HepG2 (cell line): ENCODE data around the gene CAMTA1. TPM values are rescaled to one million over a fixed set of nuclear protein-coding genes. Genes with fewer than 3 reads are reported as not detected.

Source experiments
- IKZF4 ChIP-seq: sonication (generic); formaldehyde crosslinking; IDR thresholded peaks from 2 replicates; pipeline ENCODE4 v1.5.1; 2020; ENCODE audit warnings: borderline replicate concordance, mild to moderate bottlenecking, low read depth, missing genetic modification reagents; ENCODE audit errors: not compliant biosample characterization
- IRF2 ChIP-seq: IDR thresholded peaks from 2 replicates; pipeline ENCODE4 v1.6.1; 2018; ENCODE audit warnings: missing genetic modification reagents, missing compliant biosample characterization
- RBM39 ChIP-seq: fragments of 200-400 bp; formaldehyde crosslinking; IDR thresholded peaks from one replicate; pipeline ENCODE4 v1.6.1; 2018; ENCODE audit warnings: antibody characterized with exemption, mild to moderate bottlenecking, low read depth, low read length; ENCODE audit not compliant: poor library complexity, severe bottlenecking
- ZNF354B ChIP-seq: sonication (generic); formaldehyde crosslinking; IDR thresholded peaks from 2 replicates; pipeline ENCODE4 v1.8.0; 2022; ENCODE audit warnings: mild to moderate bottlenecking, missing genetic modification reagents
- ZNF564 ChIP-seq: sonication (generic); formaldehyde crosslinking; IDR thresholded peaks from 2 replicates; pipeline ENCODE4 v1.8.1; 2023; ENCODE audit warnings: mild to moderate bottlenecking, missing genetic modification reagents
- ZNF766 ChIP-seq: sonication (generic); formaldehyde crosslinking; IDR thresholded peaks from 2 replicates; pipeline ENCODE4 v1.5.0; 2020; ENCODE audit warnings: missing genetic modification reagents, borderline replicate concordance
- ZSCAN5A ChIP-seq: sonication (generic); formaldehyde crosslinking; IDR thresholded peaks from 2 replicates; pipeline ENCODE4 v1.8.0; 2022; ENCODE audit warnings: mild to moderate bottlenecking, missing genetic modification reagents, borderline replicate concordance
- polyA plus RNA-seq, 8 experiments: library from polyadenylated mRNA; depleted of rRNA in 3 of 8; stranded (reverse) in 7 of 8; unstranded in 1 of 8; fragments of >200 nt; fragmentation: Illumina TruSeq in 4 of 8; extraction: Trizol in 4 of 8; gene quantifications; 2 replicates each; pipeline versions ENCODE4 v1.2.1 to v1.2.3, GENCODE V29; 2011 to 2016; ENCODE audit warnings: low read depth in 4 of 8, missing spikeins in 1 of 8, mixed read lengths in 1 of 8; ENCODE audit not compliant: insufficient read depth in 1 of 8
- total RNA-seq, 5 experiments: library from RNA; depleted of rRNA; stranded (reverse); fragments of >200 nt; fragmentation: Illumina TruSeq; extraction: Trizol; gene quantifications; 2 replicates each; pipeline ENCODE4 v1.2.3, GENCODE V29; 2016; ENCODE audit warnings: low read depth in 1 of 5
- TF ChIP-seq, protein P1 (sequence below): sonication (generic); formaldehyde crosslinking; IDR thresholded peaks from 2 replicates; pipeline ENCODE4 v1.5.1; 2020; ENCODE audit warnings: mild to moderate bottlenecking, missing genetic modification reagents, borderline replicate concordance

The CAMTA1 gene
- total and polyA plus RNA-seq, 2 of the 13 experiments (the other 11 are each of a cell fraction or from before 2014, with no cell fraction given) = 25.0 to 36.4 TPM

GRCh38 chr1:6776895-6777294, 8.4 kb upstream of the CAMTA1 start (continued):
- TF ChIP-seq, protein P1, sequence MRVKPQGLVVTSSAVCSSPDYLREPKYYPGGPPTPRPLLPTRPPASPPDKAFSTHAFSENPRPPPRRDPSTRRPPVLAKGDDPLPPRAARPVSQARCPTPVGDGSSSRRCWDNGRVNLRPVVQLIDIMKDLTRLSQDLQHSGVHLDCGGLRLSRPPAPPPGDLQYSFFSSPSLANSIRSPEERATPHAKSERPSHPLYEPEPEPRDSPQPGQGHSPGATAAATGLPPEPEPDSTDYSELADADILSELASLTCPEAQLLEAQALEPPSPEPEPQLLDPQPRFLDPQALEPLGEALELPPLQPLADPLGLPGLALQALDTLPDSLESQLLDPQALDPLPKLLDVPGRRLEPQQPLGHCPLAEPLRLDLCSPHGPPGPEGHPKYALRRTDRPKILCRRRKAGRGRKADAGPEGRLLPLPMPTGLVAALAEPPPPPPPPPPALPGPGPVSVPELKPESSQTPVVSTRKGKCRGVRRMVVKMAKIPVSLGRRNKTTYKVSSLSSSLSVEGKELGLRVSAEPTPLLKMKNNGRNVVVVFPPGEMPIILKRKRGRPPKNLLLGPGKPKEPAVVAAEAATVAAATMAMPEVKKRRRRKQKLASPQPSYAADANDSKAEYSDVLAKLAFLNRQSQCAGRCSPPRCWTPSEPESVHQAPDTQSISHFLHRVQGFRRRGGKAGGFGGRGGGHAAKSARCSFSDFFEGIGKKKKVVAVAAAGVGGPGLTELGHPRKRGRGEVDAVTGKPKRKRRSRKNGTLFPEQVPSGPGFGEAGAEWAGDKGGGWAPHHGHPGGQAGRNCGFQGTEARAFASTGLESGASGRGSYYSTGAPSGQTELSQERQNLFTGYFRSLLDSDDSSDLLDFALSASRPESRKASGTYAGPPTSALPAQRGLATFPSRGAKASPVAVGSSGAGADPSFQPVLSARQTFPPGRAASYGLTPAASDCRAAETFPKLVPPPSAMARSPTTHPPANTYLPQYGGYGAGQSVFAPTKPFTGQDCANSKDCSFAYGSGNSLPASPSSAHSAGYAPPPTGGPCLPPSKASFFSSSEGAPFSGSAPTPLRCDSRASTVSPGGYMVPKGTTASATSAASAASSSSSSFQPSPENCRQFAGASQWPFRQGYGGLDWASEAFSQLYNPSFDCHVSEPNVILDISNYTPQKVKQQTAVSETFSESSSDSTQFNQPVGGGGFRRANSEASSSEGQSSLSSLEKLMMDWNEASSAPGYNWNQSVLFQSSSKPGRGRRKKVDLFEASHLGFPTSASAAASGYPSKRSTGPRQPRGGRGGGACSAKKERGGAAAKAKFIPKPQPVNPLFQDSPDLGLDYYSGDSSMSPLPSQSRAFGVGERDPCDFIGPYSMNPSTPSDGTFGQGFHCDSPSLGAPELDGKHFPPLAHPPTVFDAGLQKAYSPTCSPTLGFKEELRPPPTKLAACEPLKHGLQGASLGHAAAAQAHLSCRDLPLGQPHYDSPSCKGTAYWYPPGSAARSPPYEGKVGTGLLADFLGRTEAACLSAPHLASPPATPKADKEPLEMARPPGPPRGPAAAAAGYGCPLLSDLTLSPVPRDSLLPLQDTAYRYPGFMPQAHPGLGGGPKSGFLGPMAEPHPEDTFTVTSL = no peak
- TF ChIP-seq IRF2 (CRISPR knock-in tag) (no peak), IKZF4 (CRISPR knock-in tag) (no peak), ZNF354B (CRISPR knock-in tag) (no peak), ZNF564 (CRISPR knock-in tag) (no peak), ZSCAN5A (CRISPR knock-in tag) (no peak), RBM39 (no peak), ZNF766 (no peak)
